HepG2 (cell line): Measurements from ENCODE around the gene MXRA8. TPM values are rescaled to one million over a fixed set of nuclear protein-coding genes. Genes with fewer than 3 reads are reported as not detected.
A peak's percentile ranks its signal among the peaks of the same experiment; 100 is the strongest.

ENCODE experiments used
- ATAC-seq: fragments of 200-7000 bp; cut with Tn5 transposase; 3 replicates; pipeline ENCODE4 v1.9.1; 2020; ENCODE audit warnings: mild to moderate bottlenecking, moderate library complexity
- BruUV-seq: library from RNA; stranded (reverse); fragments of 400-500 nt; replicated peaks from 2 replicates; lab custom pipeline; 2021; lab: Mats Ljungman, UMichigan
- CTCF ChIA-PET: fragments of 300-600 bp; formaldehyde crosslinking; extraction: SDS; loops from one replicate; lab custom pipeline; 2021; ENCODE audit warnings: low total read pairs, inconsistent platforms, low intra/inter-chr PET ratio; lab: Yijun Ruan, JAX
- POLR2A ChIA-PET: fragments of 350-600 bp; sonication (Branson Sonifier 250); formaldehyde crosslinking; loops from one replicate; lab custom pipeline; 2020; ENCODE audit warnings: antibody characterized with exemption, inconsistent platforms; lab: Yijun Ruan, JAX
- DNase-seq: peaks from one replicate; pipeline ENCODE4 v3.0.0-alpha.2; 2015; ENCODE audit warnings: low spot score
- FAIRE-seq: peaks from 3 replicates; lab custom pipeline; 2011; peaks lifted over from hg19 to GRCh38; lab: Jason Lieb, UNC
- H2AFZ ChIP-seq: one replicate; pipeline ENCODE4 v1.6.1; 2011; ENCODE audit warnings: low read length, inconsistent platforms
- H3K27ac ChIP-seq: fragments of 300-600 bp; 3 replicates; pipeline ENCODE4 v1.8.0; 2011; ENCODE audit warnings: mixed run types, mild to moderate bottlenecking, mixed read lengths, low read length, inconsistent platforms; ENCODE audit not compliant: insufficient read depth; ENCODE audit errors: extremely low read length
- H3K27me3 ChIP-seq, 2 experiments: fragments of 200-600 bp in 1 of 2; 2 replicates in 1 of 2; 3 replicates in 1 of 2; pipeline versions ENCODE4 v1.6.0 to v1.8.0; 2011; ENCODE audit warnings: low read length in 2 of 2, mild to moderate bottlenecking in 2 of 2, moderate library complexity in 2 of 2, inconsistent platforms in 1 of 2; ENCODE audit not compliant: insufficient read depth in 2 of 2, control insufficient read depth in 1 of 2
- H3K36me3 ChIP-seq, 2 experiments: fragments of 200-600 bp in 1 of 2; replicated peaks in 1 of 2; 2 replicates in 1 of 2; 3 replicates in 1 of 2; pipeline versions ENCODE4 v1.5.1 to v1.8.0; 2011; ENCODE audit warnings: low read length in 2 of 2, inconsistent platforms in 1 of 2; ENCODE audit not compliant: insufficient read depth in 2 of 2, control insufficient read depth in 1 of 2
- H3K4me1 ChIP-seq: 2 replicates; pipeline ENCODE4 v1.5.1; 2012; ENCODE audit warnings: low read length, inconsistent platforms; ENCODE audit not compliant: insufficient read depth
- H3K4me2 ChIP-seq: 2 replicates; pipeline ENCODE4 v1.6.0; 2011; ENCODE audit warnings: low read depth, low read length, inconsistent platforms
- H3K4me3 ChIP-seq, 3 experiments: fragments of 200-600 bp in 1 of 3; sonication (generic), shearing (Covaris generic) in 1 of 3; replicated peaks in 1 of 3; 2 replicates each; pipeline ENCODE4 v1.5.1; 2011 to 2016; ENCODE audit warnings: low read length in 3 of 3, inconsistent platforms in 2 of 3, low read depth in 2 of 3, mild to moderate bottlenecking in 2 of 3, control low read depth in 1 of 3, mixed read lengths in 1 of 3; ENCODE audit not compliant: insufficient read depth in 1 of 3
- H3K79me2 ChIP-seq: one replicate; pipeline ENCODE4 v1.6.1; 2011; ENCODE audit warnings: low read length, inconsistent platforms; ENCODE audit not compliant: insufficient read depth
- H3K9ac ChIP-seq: 2 replicates; pipeline ENCODE4 v1.6.0; 2011; ENCODE audit warnings: mild to moderate bottlenecking, low read depth, low read length, inconsistent platforms; ENCODE audit not compliant: insufficient read depth
- H3K9me3 ChIP-seq: 2 replicates; pipeline ENCODE4 v1.5.1; 2012; ENCODE audit warnings: mild to moderate bottlenecking, low read length
- H4K20me1 ChIP-seq: 2 replicates; pipeline ENCODE4 v1.6.0; 2011; ENCODE audit warnings: inconsistent platforms, mild to moderate bottlenecking, low read length, moderate library complexity; ENCODE audit not compliant: insufficient read depth
- AGO1 ChIP-seq: fragments of 200-400 bp; formaldehyde crosslinking; IDR thresholded peaks from 2 replicates; pipeline ENCODE4 v1.6.1; 2017; ENCODE audit warnings: mild to moderate bottlenecking, low read depth, low read length, moderate library complexity; ENCODE audit not compliant: poor library complexity, severe bottlenecking
- AGO2 ChIP-seq: fragments of 200-400 bp; formaldehyde crosslinking; optimal IDR thresholded peaks from 2 replicates; pipeline ENCODE3; 2017; ENCODE audit warnings: mild to moderate bottlenecking, low read depth, low read length, moderate library complexity
- CCAR2 ChIP-seq: fragments of 200-400 bp; formaldehyde crosslinking; optimal IDR thresholded peaks from 2 replicates; pipeline ENCODE3; 2018; ENCODE audit warnings: low read depth, mild to moderate bottlenecking, low read length, moderate library complexity
- MEF2D ChIP-seq: sonication (generic); formaldehyde crosslinking; IDR thresholded peaks from 2 replicates; pipeline ENCODE4 v1.5.1; 2020; ENCODE audit warnings: mild to moderate bottlenecking, missing genetic modification reagents
- NFKBIZ ChIP-seq: IDR thresholded peaks from 2 replicates; pipeline ENCODE4 v1.6.1; 2018; ENCODE audit warnings: missing genetic modification reagents, missing compliant biosample characterization
- POLR2AphosphoS2 ChIP-seq: IDR thresholded peaks from 2 replicates; pipeline ENCODE4 v1.6.1; 2011; ENCODE audit warnings: low read depth, low read length, improper control_type of control experiment
- POLR2AphosphoS5 ChIP-seq: IDR thresholded peaks from 2 replicates; pipeline ENCODE4 v1.6.1; 2012; ENCODE audit warnings: low read depth, low read length
- PRPF4 ChIP-seq: fragments of 200-400 bp; formaldehyde crosslinking; IDR thresholded peaks from 2 replicates; pipeline ENCODE4 v1.6.1; 2016; ENCODE audit warnings: low read length, low read depth; ENCODE audit not compliant: poor library complexity, severe bottlenecking
- RBFOX2 ChIP-seq: fragments of 200-400 bp; formaldehyde crosslinking; IDR thresholded peaks from 2 replicates; pipeline ENCODE4 v1.6.1; 2017; ENCODE audit warnings: low read depth, mild to moderate bottlenecking, low read length
- SAFB2 ChIP-seq: sonication (generic); formaldehyde crosslinking; IDR thresholded peaks from 2 replicates; pipeline ENCODE4 v1.5.1; 2020; ENCODE audit warnings: missing genetic modification reagents, low read depth, mild to moderate bottlenecking, borderline replicate concordance
- SRSF1 ChIP-seq: fragments of 200-400 bp; formaldehyde crosslinking; optimal IDR thresholded peaks from 2 replicates; pipeline ENCODE3; 2017; ENCODE audit warnings: mild to moderate bottlenecking, low read depth, low read length, moderate library complexity
- TSC22D2 ChIP-seq: sonication (generic); formaldehyde crosslinking; IDR thresholded peaks from 2 replicates; pipeline ENCODE4 v1.5.1; 2020; ENCODE audit warnings: missing genetic modification reagents, mild to moderate bottlenecking, borderline replicate concordance
- ZBTB25 ChIP-seq: IDR thresholded peaks from 2 replicates; pipeline ENCODE4 v1.6.1; 2018; ENCODE audit warnings: missing genetic modification reagents
- ZBTB38 ChIP-seq: sonication (generic); formaldehyde crosslinking; IDR thresholded peaks from 2 replicates; pipeline ENCODE4 v1.5.1; 2020; ENCODE audit warnings: mild to moderate bottlenecking, missing genetic modification reagents
- ZFP1 ChIP-seq: IDR thresholded peaks from 2 replicates; pipeline ENCODE4 v1.6.1; 2016
- ZFP90 ChIP-seq: sonication (generic); formaldehyde crosslinking; IDR thresholded peaks from 2 replicates; pipeline ENCODE4 v1.8.0; 2022; ENCODE audit warnings: missing genetic modification reagents, mild to moderate bottlenecking, inconsistent platforms, borderline replicate concordance
- ZKSCAN8 ChIP-seq: IDR thresholded peaks from 2 replicates; pipeline ENCODE4 v1.6.1; 2016; ENCODE audit warnings: borderline replicate concordance, missing genetic modification reagents, missing compliant biosample characterization
- ZNF331 ChIP-seq: sonication (generic); formaldehyde crosslinking; IDR thresholded peaks from 2 replicates; pipeline ENCODE4 v1.4.0; 2020; ENCODE audit warnings: missing genetic modification reagents
- ZNF777 ChIP-seq: sonication (generic); formaldehyde crosslinking; IDR thresholded peaks from 2 replicates; pipeline ENCODE4 v1.4.0; 2020; ENCODE audit warnings: missing genetic modification reagents
- ZSCAN31 ChIP-seq: sonication (generic); formaldehyde crosslinking; IDR thresholded peaks from 2 replicates; pipeline ENCODE4 v1.5.0; 2020; ENCODE audit warnings: low read depth, mild to moderate bottlenecking, missing genetic modification reagents
- WGBS: methylation state at CpG from one replicate; pipeline ENCODE4 v1.1.6; 2017; ENCODE audit warnings: low lambda C conversion rate; 5-methylcytosine and 5-hydroxymethylcytosine counted together
- in situ Hi-C: cut with HindIII; loops from 2 replicates; pipeline ENCODE4 v1.10.0; 2017; ENCODE audit warnings: low pct_unique_long_range_greater_than_20kb; ENCODE audit not compliant: extremely low pct_ligation_motif_present
- intact Hi-C: fragments of 100-400 bp; cut with micrococcal nuclease; formaldehyde crosslinking; loops from one replicate; pipeline ENCODE4 v1.10.0; 2022; ENCODE audit not compliant: unreplicated experiment
- polyA plus RNA-seq, 8 experiments: library from polyadenylated mRNA; depleted of rRNA in 3 of 8; stranded (reverse) in 7 of 8; unstranded in 1 of 8; fragments of >200 nt; fragmentation: Illumina TruSeq in 4 of 8; extraction: Trizol in 4 of 8; gene quantifications; 2 replicates each; pipeline versions ENCODE4 v1.2.1 to v1.2.3, GENCODE V29; 2011 to 2016; ENCODE audit warnings: low read depth in 4 of 8, missing spikeins in 1 of 8, mixed read lengths in 1 of 8; ENCODE audit not compliant: insufficient read depth in 1 of 8
- total RNA-seq, 5 experiments: library from RNA; depleted of rRNA; stranded (reverse); fragments of >200 nt; fragmentation: Illumina TruSeq; extraction: Trizol; gene quantifications; 2 replicates each; pipeline ENCODE4 v1.2.3, GENCODE V29; 2016; ENCODE audit warnings: low read depth in 1 of 5

The MXRA8 gene
- total and polyA plus RNA-seq, 2 of the 13 experiments (the other 11 are each of a cell fraction or from before 2014, with no cell fraction given), result 19.8 to 44.8 TPM

- TF ChIP-seq ZNF331 (CRISPR knock-in tag) (no peak), ZNF777 (peak; percentile 56)
Observed at GRCh38 chr1:1355416-1355815, 2.9 kb downstream of the MXRA8 start (continued).

GRCh38 chr1:1354271-1355247 lies 3.8 kb downstream of the MXRA8 start:
- no peak overlapping the region for H3K4me2 ChIP-seq
- TF ChIP-seq CCAR2 (no peak), ZFP90 (CRISPR knock-in tag) (no peak), AGO2 (peak; percentile 50), ZKSCAN8 (CRISPR knock-in tag) (no peak), TSC22D2 (CRISPR knock-in tag) (no peak), SAFB2 (no peak), ZFP1 (CRISPR knock-in tag) (no peak), POLR2AphosphoS2 (no peak), RBFOX2 (peak; percentile 71), ZBTB38 (CRISPR knock-in tag) (0 out of 2 replicates have a peak, but pooled peaks have one; percentile 27), NFKBIZ (CRISPR knock-in tag) (no peak), PRPF4 (peak; percentile 27), MEF2D (CRISPR knock-in tag) (no peak), SRSF1 (no peak), ZBTB25 (CRISPR knock-in tag) (no peak), POLR2AphosphoS5 (no peak), ZSCAN31 (CRISPR knock-in tag) (no peak), AGO1 (peak; percentile 94)
- TF ChIP-seq, all 625 proteins: peak for 5
- ATAC-seq (no peak), FAIRE-seq (no peak), DNase-seq (no peak)
- Histone ChIP-seq H4K20me1 (no peaks in the 10 kb centered on the region), H3K4me1 (peaks cover 43% of the 10 kb centered on the region), H2AFZ (no peak overlapping the region), H3K79me2 (peaks cover 4% of the 10 kb centered on the region), H3K9ac (no peak overlapping the region), H3K36me3 (no peaks in the 10 kb centered on the region), H3K9me3 (no peaks in the 10 kb centered on the region), H3K4me3 (no peak overlapping the region), H3K27ac (no peak overlapping the region), H3K27me3 (no peaks in the 10 kb centered on the region)
- POLR2A ChIA-PET, result interaction anchor here (1.0 kb wide), 1 partner anchor 19 kb away, joined by 3 read pairs; no protein-coding TSS in a partner anchor
- 94% methylated on average over 91 of the region's 116 CpGs for WGBS
- intact Hi-C loops (no loop called here), in situ Hi-C loops (no loop called here)
- no TSS peak for BruUV-seq
- CTCF ChIA-PET, result no interaction called here
